Peyer's patch (tissue), 4 donors: ENCODE data around the gene PRR19. TPM values are rescaled to one million over a fixed set of nuclear protein-coding genes. Genes with fewer than 3 reads are reported as not detected.
A peak's percentile ranks its signal among the peaks of the same experiment; 100 is the strongest.

Experiments used
- DNase-seq, 3 donors: peaks; one replicate each; pipeline ENCODE4 v3.0.0-alpha.2; 2017 to 2019
- H3K27ac ChIP-seq, 4 donors: fragments of 200-600 bp; sonication (generic); one replicate each; pipeline ENCODE4 v1.5.1; 2016 to 2019
- H3K27me3 ChIP-seq, 2 donors: fragments of 200-600 bp; sonication (generic); one replicate each; pipeline ENCODE4 v1.5.1; 2019
- H3K36me3 ChIP-seq, 3 donors: fragments of 200-600 bp; sonication (generic); one replicate each; pipeline ENCODE4 v1.5.1; 2016 to 2019
- H3K4me1 ChIP-seq, 4 donors: fragments of 200-600 bp; sonication (generic); one replicate each; pipeline ENCODE4 v1.5.1; 2016 to 2019
- H3K4me3 ChIP-seq, 4 donors: fragments of 200-600 bp; sonication (generic); 1 replicate in 3 of 4; 2 replicates in 1 of 4; pipeline ENCODE4 v1.5.1; 2016 to 2019; ENCODE audit warnings: mild to moderate bottlenecking in 1 of 4
- H3K9me3 ChIP-seq, 4 donors: fragments of 200-600 bp; sonication (generic); one replicate each; pipeline ENCODE4 v1.5.1; 2016 to 2019; ENCODE audit warnings: mild to moderate bottlenecking in 1 of 4
- CTCF ChIP-seq, 6 experiments: fragments of 450-650 bp in 4 of 6; fragments of 200-600 bp in 2 of 6; sonication (generic) in 1 of 6; IDR thresholded peaks; one replicate each; pipeline ENCODE4 v1.5.1; 2017 to 2019; ENCODE audit warnings: antibody characterized with exemption in 6 of 6, mild to moderate bottlenecking in 3 of 6, moderate library complexity in 1 of 6
- POLR2A ChIP-seq, 2 donors: fragments of 450-650 bp; IDR thresholded peaks; one replicate each; pipeline ENCODE4 v1.5.1; 2017; ENCODE audit warnings: antibody characterized with exemption in 2 of 2, mild to moderate bottlenecking in 2 of 2, moderate library complexity in 2 of 2
- total RNA-seq, 4 donors: library from RNA; depleted of rRNA; stranded (reverse); fragments of >200 nt; gene quantifications; one replicate each; pipeline ENCODE4 v1.1.0, GENCODE V29; 2016

The PRR19 gene
- total RNA-seq, 4 donors from 2014 or later = 1.1 TPM; not detected in 2

GRCh38 chr19:42270346-42271044 is 31.4 kb upstream of the PRR19 start:
- Histone ChIP-seq H3K36me3 (peaks cover 0 to 37% (median 0%) of the 10 kb centered on the region in 3 donors), H3K4me1 (peaks cover 3 to 31% (median 19%) of the 10 kb centered on the region in 4 donors), H3K9me3 (no peaks in the 10 kb centered on the region), H3K27me3 (no peaks in the 10 kb centered on the region), H3K27ac (peak overlapping the region; percentile 91 to 99 (median 94)), H3K4me3 (peak overlapping the region; percentile 67 to 87 (median 72))
- TF ChIP-seq CTCF (IDR thresholded peaks at IDR 0.05) = no peak
- peak in 1 of 2 donors; percentile 36 for TF ChIP-seq POLR2A (IDR thresholded peaks at IDR 0.05)
- peak; percentile 62 to 75 (median 65) for DNase-seq

- H3K36me3 ChIP-seq = peaks cover 0 to 37% (median 0%) of the 10 kb centered on the region in 3 donors
- peaks cover 3 to 31% (median 19%) of the 10 kb centered on the region in 4 donors for H3K4me1 ChIP-seq
- H3K27ac ChIP-seq = peak overlapping the region; percentile 91 to 99 (median 94)
- peak overlapping the region; percentile 67 to 87 (median 72) for H3K4me3 ChIP-seq
- TF ChIP-seq CTCF (IDR thresholded peaks at IDR 0.05) (no peak), POLR2A (IDR thresholded peaks at IDR 0.05) (no peak)
- DNase-seq = peak in 1 of 3 donors; percentile 53
- no peaks in the 10 kb centered on the region for H3K27me3 ChIP-seq
- H3K9me3 ChIP-seq = no peaks in the 10 kb centered on the region
Measured at GRCh38 chr19:42271045-42271419, 30.9 kb upstream of the PRR19 start.

GRCh38 chr19:42271861-42272534 is 29.9 kb upstream of the PRR19 start:
- Histone ChIP-seq H3K27ac (peak overlapping the region in 1 of 4 donors; percentile 99), H3K36me3 (peaks cover 0 to 37% (median 0%) of the 10 kb centered on the region in 3 donors), H3K27me3 (no peaks in the 10 kb centered on the region), H3K4me1 (peaks cover 3 to 31% (median 19%) of the 10 kb centered on the region in 4 donors), H3K4me3 (no peak overlapping the region), H3K9me3 (no peaks in the 10 kb centered on the region)
- TF ChIP-seq POLR2A (IDR thresholded peaks at IDR 0.05) = no peak
- TF ChIP-seq CTCF (IDR thresholded peaks at IDR 0.05) = no peak
- no peak for DNase-seq

- no peaks in the 10 kb centered on the region for H3K27me3 ChIP-seq
- no peaks in the 10 kb centered on the region for H3K9me3 ChIP-seq
- H3K36me3 ChIP-seq = peaks cover 0 to 37% (median 0%) of the 10 kb centered on the region in 3 donors
- peaks cover 3 to 35% (median 19%) of the 10 kb centered on the region in 4 donors for H3K4me1 ChIP-seq
- TF ChIP-seq CTCF (IDR thresholded peaks at IDR 0.05) = no peak
- TF ChIP-seq POLR2A (IDR thresholded peaks at IDR 0.05) = no peak
- no peak overlapping the region for H3K4me3 ChIP-seq
- no peak for DNase-seq
- no peak overlapping the region for H3K27ac ChIP-seq
Measured at GRCh38 chr19:42272535-42272897, 29.4 kb upstream of the PRR19 start.

GRCh38 chr19:42272989-42273406 is 28.9 kb upstream of the PRR19 start:
- Histone ChIP-seq H3K27ac (no peak overlapping the region), H3K4me3 (no peak overlapping the region), H3K4me1 (peaks cover 3 to 36% (median 17%) of the 10 kb centered on the region in 4 donors), H3K27me3 (no peaks in the 10 kb centered on the region), H3K9me3 (no peaks in the 10 kb centered on the region), H3K36me3 (peaks cover 0 to 37% (median 0%) of the 10 kb centered on the region in 3 donors)
- TF ChIP-seq POLR2A (IDR thresholded peaks at IDR 0.05) (no peak), CTCF (IDR thresholded peaks at IDR 0.05) (no peak)
- DNase-seq = peak in 1 of 3 donors; percentile 47
